HEK293 (cell line): ENCODE measurements around the gene EDAR.

Source experiments
- CTCF ChIP-seq: fragments of 450-650 bp; formaldehyde crosslinking; IDR thresholded peaks from 2 replicates; pipeline ENCODE4 v1.5.1; 2016; ENCODE audit warnings: missing biosample characterization, missing genetic modification characterization
- EGR2 ChIP-seq: fragments of 450-650 bp; formaldehyde crosslinking; IDR thresholded peaks from 2 replicates; pipeline ENCODE4 v1.5.1; 2016; ENCODE audit warnings: low read depth, missing biosample characterization, missing genetic modification characterization
- KLF10 ChIP-seq: fragments of 450-650 bp; IDR thresholded peaks from 2 replicates; pipeline ENCODE4 v1.5.1; 2018; ENCODE audit warnings: missing biosample characterization, mild to moderate bottlenecking, missing genetic modification characterization
- ZNF121 ChIP-seq: fragments of 450-650 bp; formaldehyde crosslinking; IDR thresholded peaks from 2 replicates; pipeline ENCODE4 v1.5.1; 2016; ENCODE audit warnings: missing biosample characterization, missing genetic modification characterization
- ZNF175 ChIP-seq: fragments of 450-650 bp; formaldehyde crosslinking; IDR thresholded peaks from 2 replicates; pipeline ENCODE4 v1.5.1; 2016; ENCODE audit warnings: missing biosample characterization, missing genetic modification characterization
- ZNF610 ChIP-seq: fragments of 450-650 bp; formaldehyde crosslinking; IDR thresholded peaks from 2 replicates; pipeline ENCODE4 v1.5.1; 2016; ENCODE audit warnings: missing biosample characterization, missing genetic modification characterization, borderline replicate concordance

- no peak for TF ChIP-seq CTCF (tag by site-specific recombination)
- TF ChIP-seq ZNF175 (tag by site-specific recombination), result no peak
- TF ChIP-seq ZNF610 (tag by site-specific recombination), result no peak
- peak; percentile 22; the same call in 1 of the 2 replicates for TF ChIP-seq EGR2 (tag by site-specific recombination)
- TF ChIP-seq KLF10, result no peak
- TF ChIP-seq ZNF121 (tag by site-specific recombination), result no peak
These were observed 48.9 kb downstream of the EDAR start for GRCh38 chr2:108940156-108940555.
